SIG-M5 (cell line): ENCODE results near the gene CPT1C.

Experiments used
- DNase-seq: peaks from one replicate; lab custom pipeline; 2025; lab: John Stamatoyannopoulos, UW

The CPT1C gene

DNA sequence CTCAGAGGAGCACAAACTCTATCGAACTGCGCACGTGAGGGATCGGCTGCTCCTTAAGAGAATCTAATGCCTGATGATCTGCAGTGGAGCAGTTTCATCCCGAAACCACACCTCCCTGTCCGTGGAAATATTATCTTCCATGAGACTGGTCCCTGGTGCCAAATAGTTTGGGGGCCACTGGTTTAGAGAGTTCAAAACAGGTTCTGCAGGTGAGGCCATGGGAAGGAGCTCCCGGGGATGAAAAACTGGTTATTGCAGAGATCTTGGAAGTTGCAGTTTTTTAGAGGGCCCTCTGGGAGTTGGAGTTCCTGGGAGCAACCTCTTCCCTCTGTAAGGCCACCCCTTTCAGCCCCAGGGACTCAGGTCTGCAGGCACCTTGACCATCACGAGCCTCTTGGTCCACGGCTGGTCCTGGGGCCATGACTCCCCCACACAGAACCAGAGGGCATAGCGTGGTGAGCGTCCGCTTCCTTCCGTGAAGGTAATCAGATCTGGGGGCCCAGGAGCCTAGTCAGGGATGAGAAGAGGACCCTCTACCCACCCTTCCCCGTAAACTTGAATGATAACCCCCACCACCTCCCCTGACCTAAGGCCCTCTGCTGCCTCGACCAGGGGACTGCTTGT, 30.5 kb upstream of the CPT1C start:
- no peak for DNase-seq

DNA sequence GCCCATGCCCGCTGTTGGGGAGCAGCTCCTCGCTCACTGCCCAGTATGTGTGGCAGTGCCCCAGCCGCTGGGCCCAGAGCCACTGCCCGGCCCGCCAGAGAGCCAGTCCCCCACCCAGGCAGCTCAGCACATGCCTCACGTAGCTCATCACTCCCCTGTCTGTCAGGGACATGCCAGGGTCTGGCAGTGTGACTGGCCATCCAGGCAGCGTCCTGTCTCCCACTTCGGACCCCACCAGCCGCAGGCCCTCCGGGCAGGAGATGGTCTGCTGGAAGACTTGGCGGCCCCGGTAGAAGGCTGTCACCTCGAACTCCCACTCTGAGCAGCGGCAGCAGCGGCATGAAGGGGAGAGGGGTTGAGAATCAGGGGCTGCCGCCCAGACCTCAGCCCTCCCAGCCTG, 28.9 kb upstream of the CPT1C start:
- no peak for DNase-seq

- DNase-seq, result no peak
Measured at GRCh38 chr19:49663224-49663623, 27.7 kb upstream of the CPT1C start.

GRCh38 chr19:49664171-49665035, 26.5 kb upstream of the CPT1C start:
- no peak for DNase-seq

GRCh38 chr19:49665036-49665350, 25.9 kb upstream of the CPT1C start:
- no peak for DNase-seq

DNA sequence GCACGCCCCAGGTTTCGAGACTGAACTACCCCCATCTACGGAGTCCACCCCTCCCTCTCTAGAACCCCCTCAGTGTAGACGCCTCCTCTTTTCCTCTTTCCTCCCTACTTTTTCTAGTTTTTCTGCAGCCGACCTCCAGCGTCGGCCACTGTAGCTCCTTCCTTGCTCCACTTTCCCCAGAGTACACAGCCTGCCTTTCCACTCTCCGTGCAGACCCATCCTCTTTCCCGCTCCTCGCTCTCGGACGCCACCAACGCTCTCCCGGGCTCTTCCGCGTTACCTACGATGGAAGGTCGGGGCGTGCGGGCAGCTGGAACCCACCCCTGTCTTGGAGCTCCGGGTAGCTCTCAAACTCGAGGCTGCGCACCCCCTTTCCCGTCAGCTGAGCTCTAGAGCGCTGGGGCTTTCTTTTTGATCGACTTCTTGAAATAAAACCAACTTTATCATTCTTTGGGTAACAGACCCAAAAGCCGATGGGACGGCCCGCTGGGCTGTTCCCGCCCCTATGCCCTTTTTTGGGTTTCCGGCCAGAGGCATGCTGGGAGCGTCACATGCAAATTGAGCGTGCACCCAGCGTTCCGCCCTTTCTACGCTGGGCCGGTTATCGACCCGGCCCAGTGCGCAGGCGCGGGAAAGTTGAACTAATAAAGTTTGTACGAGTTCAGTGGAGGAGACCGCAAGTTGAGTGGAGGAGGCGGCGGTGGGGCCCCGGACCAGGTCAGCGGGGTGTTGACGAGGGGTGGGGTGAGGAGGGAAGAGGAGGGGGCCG, 25.4 kb upstream of the CPT1C start, which contains the start of the genes BCL2L12 and IRF3:
BCL2L12 (plus strand) TSS at position 583 of the 769 bp plus-strand sequence. CDS start 760 bp downstream, outside the sequence.
IRF3 (minus strand) TSS at position 507 of the 769 bp plus-strand sequence. CDS start 1,019 bp downstream, outside the sequence.
- DNase-seq, result peak; percentile 53

GRCh38 chr19:49666120-49666444, 24.8 kb upstream of the CPT1C start:
- no peak for DNase-seq

GRCh38 chr19:49667473-49667872, 23.4 kb upstream of the CPT1C start:
- no peak for DNase-seq

- no peak for DNase-seq
Measured at GRCh38 chr19:49669516-49669915, 21.4 kb upstream of the CPT1C start.

DNA sequence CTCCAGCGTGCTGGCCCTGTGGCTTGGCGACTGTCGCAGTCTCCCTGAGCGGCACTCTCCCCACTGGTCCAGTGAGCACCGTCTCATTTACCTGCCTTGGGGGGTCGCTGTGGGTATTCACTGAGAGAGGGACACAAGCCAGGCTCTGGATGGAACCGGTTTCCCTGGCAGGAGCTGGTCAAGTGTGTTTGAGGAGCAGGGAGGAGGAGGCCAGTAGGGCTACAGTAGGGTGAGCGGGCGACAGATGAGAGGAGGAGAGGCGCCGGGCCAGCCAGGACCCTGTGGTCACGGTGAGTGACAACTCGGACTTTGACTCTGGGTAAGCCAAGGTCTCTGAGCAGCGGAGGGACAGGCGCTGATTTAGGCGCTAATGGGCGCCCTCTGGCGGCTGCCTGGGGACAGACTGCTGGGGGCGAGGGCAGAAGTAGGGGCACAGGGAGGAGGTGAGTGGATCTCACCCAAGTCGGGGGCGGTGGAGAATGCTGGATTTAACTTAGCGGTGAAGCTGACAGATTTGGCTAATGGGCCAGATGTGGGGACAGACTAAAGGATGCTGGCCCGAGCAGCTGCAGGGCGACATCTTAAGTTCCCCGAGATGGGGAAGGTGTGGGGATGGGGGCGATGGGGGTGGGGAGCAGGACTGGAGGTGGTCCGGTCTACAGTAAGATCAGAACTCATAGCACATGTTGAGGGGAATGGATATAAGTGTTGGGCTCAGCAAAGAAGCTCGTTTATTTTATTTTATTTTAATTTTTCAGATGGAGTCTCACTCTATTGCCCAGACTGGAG, 18.6 kb upstream of the CPT1C start:
- DNase-seq, result no peak

- DNase-seq, result no peak
Measured at GRCh38 chr19:49676136-49676783, 14.7 kb upstream of the CPT1C start.

- DNase-seq, result peak; percentile 95
Measured at GRCh38 chr19:49676784-49677230, 14.1 kb upstream of the CPT1C start.

GRCh38 chr19:49677231-49677900, 13.6 kb upstream of the CPT1C start, which contains the start of gene PRMT1:
Gene PRMT1, plus strand, starts transcription at chr19:49677271. Its CDS starts 10 bp downstream, at chr19:49677281.
- no peak for DNase-seq

DNA sequence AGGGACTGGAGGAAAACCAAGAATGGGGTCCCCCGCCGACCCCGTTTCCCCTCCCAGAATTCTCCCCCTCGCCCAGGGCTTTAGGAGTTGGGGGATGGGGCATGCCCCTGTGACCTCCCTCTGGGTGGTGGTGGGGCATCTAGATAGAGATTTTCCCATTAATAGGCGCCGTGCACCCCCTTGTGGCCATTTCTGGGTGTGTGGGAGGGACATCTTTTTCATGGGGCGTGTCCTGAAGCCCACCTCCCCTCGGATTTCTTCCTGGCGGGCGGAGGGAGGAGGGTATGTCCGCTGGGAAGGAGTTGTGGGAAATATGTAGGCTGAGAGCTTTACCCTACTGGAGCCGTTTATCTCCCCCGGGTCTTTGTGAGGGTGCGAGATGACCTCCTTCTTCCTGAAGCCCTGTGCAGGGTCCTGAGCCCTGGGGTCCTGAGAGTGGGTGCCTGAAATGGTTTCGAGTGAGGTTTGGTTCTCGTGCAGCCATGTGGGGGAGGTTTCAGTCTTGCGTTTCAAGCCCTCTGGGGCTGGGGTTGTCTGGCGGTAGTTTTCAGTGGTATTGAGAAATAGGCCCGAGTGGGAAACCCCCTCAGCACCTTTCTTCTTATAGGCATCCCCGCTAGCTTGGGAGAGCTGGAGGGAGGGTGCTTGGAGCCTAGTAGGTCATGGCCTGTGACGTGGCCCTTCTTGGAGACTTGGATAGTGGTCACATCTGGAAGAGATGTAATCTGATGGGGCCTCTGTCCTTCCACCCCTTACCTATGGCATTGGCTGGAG, 12.8 kb upstream of the CPT1C start:
- no peak for DNase-seq

DNA sequence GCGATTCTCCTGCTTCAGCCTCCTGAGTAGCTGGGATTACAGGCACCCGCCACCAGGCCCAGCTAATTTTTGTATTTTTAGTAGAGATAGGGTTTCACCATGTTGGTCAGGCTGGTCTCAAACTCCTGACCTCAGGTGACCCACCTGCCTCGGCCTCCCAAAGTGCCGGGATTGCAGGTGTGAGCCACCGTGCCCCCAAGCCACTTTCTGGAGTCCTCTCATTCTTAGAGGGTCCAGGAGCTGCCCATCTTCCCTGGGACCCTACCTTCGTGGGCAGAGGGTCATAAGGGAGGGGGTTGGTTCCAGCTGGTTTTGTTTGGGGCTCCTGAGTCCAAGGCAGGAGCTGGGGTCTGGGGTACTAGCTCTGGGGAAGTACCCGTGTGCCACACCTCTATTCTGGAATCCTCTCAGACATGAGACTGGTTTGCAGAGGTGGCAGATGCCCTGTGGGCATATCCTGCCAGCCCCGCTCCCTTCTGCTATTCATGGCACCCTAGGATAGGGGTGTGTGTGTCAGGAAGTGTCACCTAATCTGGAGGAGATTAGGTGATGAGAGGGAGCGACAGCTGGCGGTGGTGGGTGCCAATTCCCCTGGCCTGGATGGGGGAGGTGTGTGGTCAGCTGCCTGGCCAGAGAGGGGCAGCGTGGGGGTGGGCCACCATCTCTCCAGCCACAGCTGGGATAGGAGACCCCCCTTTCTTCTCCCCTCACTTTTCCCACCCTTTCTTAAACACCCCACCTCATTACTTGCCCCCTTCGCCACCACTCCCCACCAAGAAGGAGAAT, 11.7 kb upstream of the CPT1C start:
- no peak for DNase-seq

GRCh38 chr19:49679771-49680413, 11.0 kb upstream of the CPT1C start:
- DNase-seq, result no peak

GRCh38 chr19:49680421-49681351, 10.2 kb upstream of the CPT1C start:
- DNase-seq, result no peak
